Peyer's patch (tissue), 4 donors: ENCODE measurements around the gene CFI.

Experiments
- CTCF ChIP-seq, 6 experiments: fragments of 450-650 bp in 4 of 6; fragments of 200-600 bp in 2 of 6; sonication (generic) in 1 of 6; IDR thresholded peaks; one replicate each; pipeline ENCODE4 v1.5.1; 2017 to 2019; ENCODE audit warnings: antibody characterized with exemption in 6 of 6, mild to moderate bottlenecking in 3 of 6, moderate library complexity in 1 of 6
- POLR2A ChIP-seq, 2 donors: fragments of 450-650 bp; IDR thresholded peaks; one replicate each; pipeline ENCODE4 v1.5.1; 2017; ENCODE audit warnings: antibody characterized with exemption in 2 of 2, mild to moderate bottlenecking in 2 of 2, moderate library complexity in 2 of 2

DNA sequence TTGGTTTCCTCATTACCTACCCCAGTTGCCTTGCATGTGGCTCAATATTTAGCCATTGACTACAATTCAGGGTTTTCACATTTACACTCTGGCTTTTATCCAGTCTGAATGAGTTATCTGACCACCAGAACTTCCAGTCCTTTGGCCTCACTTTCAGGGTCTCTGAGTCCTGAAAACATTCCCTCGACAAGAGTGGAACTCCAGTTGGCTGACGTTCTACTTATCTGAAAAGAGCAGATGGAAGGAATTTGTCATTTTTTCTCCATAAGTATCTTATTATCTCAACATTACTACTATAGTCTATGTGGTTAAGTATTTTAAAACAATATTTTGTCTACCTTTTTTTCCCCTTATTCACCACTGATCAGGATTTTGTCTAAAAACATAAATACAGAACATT is 93.4 kb downstream of the CFI start:
- TF ChIP-seq CTCF (IDR thresholded peaks at IDR 0.05) = no peak
- TF ChIP-seq POLR2A (IDR thresholded peaks at IDR 0.05) = no peak
